H1 (cell line): ENCODE data around the gene EEF1A2. TPM values are rescaled to one million over a fixed set of nuclear protein-coding genes. Genes with fewer than 3 reads are reported as not detected.

Experiments
- EZH2 ChIP-seq: fragments of 200-600 bp; sonication (generic); IDR thresholded peaks from 2 replicates; pipeline ENCODE4 v1.7.1; 2012; ENCODE audit warnings: low read depth, mild to moderate bottlenecking, moderate library complexity, low read length, inconsistent platforms; ENCODE audit not compliant: severe bottlenecking
- SUZ12 ChIP-seq: fragments of 200-600 bp; sonication (generic); IDR thresholded peaks from 2 replicates; pipeline ENCODE4 v1.6.1; 2012; ENCODE audit warnings: mild to moderate bottlenecking, inconsistent platforms, low read length, moderate library complexity, mixed read lengths
- TAF1 ChIP-seq: IDR thresholded peaks from 2 replicates; pipeline ENCODE4 v1.6.1; 2011; ENCODE audit warnings: mild to moderate bottlenecking, low read depth, low read length
- polyA plus RNA-seq, 7 experiments: library from polyadenylated mRNA; depleted of rRNA in 3 of 7; stranded (reverse) in 5 of 7; unstranded in 2 of 7; fragments of >200 nt in 5 of 7; fragments of 200-250 nt in 2 of 7; gene quantifications; 1 replicate in 5 of 7; 2 replicates in 1 of 7; 4 replicates in 1 of 7; pipeline versions ENCODE4 v1.2.1 to v1.2.3, GENCODE V29; 2011 to 2013; ENCODE audit warnings: missing spikeins in 2 of 7, mixed read lengths in 2 of 7
- total RNA-seq: library from RNA; stranded (reverse); fragmentation: NEBNext Ultra II Directional; extraction: Animal tissue kit (Norgen Biotek cat#: 25700); gene quantifications from 2 replicates; pipeline ENCODE4 v1.2.1, GENCODE V29; 2021
- TF ChIP-seq, protein P1 (sequence below): IDR thresholded peaks from 2 replicates; pipeline ENCODE4 v1.6.1; 2012; ENCODE audit warnings: low read length, inconsistent platforms

EEF1A2 gene
- total and polyA plus RNA-seq, 2 of the 8 experiments (the other 6 are each of a cell fraction or from before 2014, with no cell fraction given): 7.4 to 25.8 TPM

DNA sequence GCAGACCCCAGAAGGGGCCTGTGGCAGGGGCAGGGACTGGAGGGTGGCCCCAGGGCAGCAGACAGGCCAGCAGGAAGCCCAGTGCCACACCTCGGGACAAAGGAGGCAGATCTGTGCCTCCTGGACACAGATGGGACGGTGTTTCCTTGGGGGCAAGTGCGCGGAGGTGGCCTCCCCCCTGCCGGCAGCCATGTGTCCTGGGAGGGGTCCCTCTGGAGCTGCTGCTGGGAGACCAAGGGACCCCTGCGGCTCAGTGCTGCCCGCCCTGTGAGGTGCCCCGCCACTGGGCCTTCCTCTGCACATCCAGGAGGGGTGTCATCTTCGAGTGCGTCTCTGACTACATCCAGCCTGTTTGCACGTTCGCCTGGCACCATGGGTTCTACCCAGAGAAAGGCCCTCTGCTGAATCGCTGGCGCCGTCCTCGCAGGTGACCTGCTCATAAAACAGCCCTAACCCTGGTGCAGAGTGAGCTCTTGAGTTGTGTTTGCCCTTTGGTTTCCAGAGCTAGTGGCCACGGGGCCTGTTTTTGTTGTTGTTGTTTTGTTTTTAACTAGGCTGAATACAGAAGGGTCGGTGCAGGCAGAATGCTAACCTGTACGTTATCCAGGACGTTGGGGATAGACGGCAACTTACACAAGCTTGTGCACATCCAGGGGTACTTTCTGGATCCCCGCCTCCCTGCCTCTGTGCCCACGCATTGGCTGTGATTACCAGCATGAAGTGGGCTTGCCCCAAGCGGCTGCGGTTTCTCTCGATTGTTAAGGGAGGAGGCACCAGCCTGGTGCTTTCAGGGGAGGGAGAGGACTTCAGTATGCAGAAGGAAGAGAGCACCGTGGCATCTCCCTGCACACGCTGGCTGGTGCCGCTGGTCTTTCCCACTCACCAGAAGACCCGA is 25.1 kb downstream of the EEF1A2 start (continued):
- TF ChIP-seq, protein P1, sequence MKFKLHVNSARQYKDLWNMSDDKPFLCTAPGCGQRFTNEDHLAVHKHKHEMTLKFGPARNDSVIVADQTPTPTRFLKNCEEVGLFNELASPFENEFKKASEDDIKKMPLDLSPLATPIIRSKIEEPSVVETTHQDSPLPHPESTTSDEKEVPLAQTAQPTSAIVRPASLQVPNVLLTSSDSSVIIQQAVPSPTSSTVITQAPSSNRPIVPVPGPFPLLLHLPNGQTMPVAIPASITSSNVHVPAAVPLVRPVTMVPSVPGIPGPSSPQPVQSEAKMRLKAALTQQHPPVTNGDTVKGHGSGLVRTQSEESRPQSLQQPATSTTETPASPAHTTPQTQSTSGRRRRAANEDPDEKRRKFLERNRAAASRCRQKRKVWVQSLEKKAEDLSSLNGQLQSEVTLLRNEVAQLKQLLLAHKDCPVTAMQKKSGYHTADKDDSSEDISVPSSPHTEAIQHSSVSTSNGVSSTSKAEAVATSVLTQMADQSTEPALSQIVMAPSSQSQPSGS: no peak
- TF ChIP-seq SUZ12 (no peak), EZH2 (no peak), TAF1 (no peak)
